Measurements from ENCODE around the gene OR5K3.

Gene OR5K3

GRCh38 chr3:98390366-98390765, at the start of gene OR5K3:
OR5K3 (plus strand) TSS chr3:98390666; CDS start chr3:98390666, 0 bp downstream.
- DNase-seq (ENCODE audit: low read depth, low spot score): no peak
- in situ Hi-C loops (cut with HindIII; ENCODE audit: low sequenced_read_pairs): no loop called here
- no peak within 1 kb of the TSS for H3K4me3 ChIP-seq (ENCODE audit: low read depth, low read length)
- no peak for TF ChIP-seq CTCF (IDR thresholded peaks at IDR 0.05; ENCODE audit: low read depth, low read length)

- no peak overlapping the region for H3K4me3 ChIP-seq (ENCODE audit: low read depth, low read length)
- in situ Hi-C loops (cut with HindIII; ENCODE audit: low sequenced_read_pairs): no loop called here
- no peak for TF ChIP-seq CTCF (IDR thresholded peaks at IDR 0.05; ENCODE audit: low read depth, low read length)
- DNase-seq (ENCODE audit: low read depth, low spot score): no peak
Observed at GRCh38 chr3:98341758-98342157, 48.7 kb upstream of the OR5K3 start.

GRCh38 chr3:98343647-98344507, 46.6 kb upstream of the OR5K3 start:
- no peak overlapping the region for H3K4me3 ChIP-seq (ENCODE audit: low read depth, low read length)
- DNase-seq (ENCODE audit: low read depth, low spot score): peak; percentile 5
- in situ Hi-C loops (cut with HindIII; ENCODE audit: low sequenced_read_pairs): no loop called here
- peak; percentile 55 for TF ChIP-seq CTCF (IDR thresholded peaks at IDR 0.05; ENCODE audit: low read depth, low read length)

GRCh38 chr3:98350082-98350481, 40.4 kb upstream of the OR5K3 start:
- no peak for DNase-seq (ENCODE audit: low read depth, low spot score)
- TF ChIP-seq CTCF (IDR thresholded peaks at IDR 0.05; ENCODE audit: low read depth, low read length): no peak
- H3K4me3 ChIP-seq (ENCODE audit: low read depth, low read length): no peak overlapping the region
- in situ Hi-C loops (cut with HindIII; ENCODE audit: low sequenced_read_pairs): no loop called here

GRCh38 chr3:98353554-98353953, 36.9 kb upstream of the OR5K3 start, which contains the start of gene OR5K4:
OR5K4 (plus strand) TSS chr3:98353854; CDS start chr3:98353854, 0 bp downstream.
- no peak for DNase-seq (ENCODE audit: low read depth, low spot score)
- no peak within 1 kb of the TSS for H3K4me3 ChIP-seq (ENCODE audit: low read depth, low read length)
- in situ Hi-C loops (cut with HindIII; ENCODE audit: low sequenced_read_pairs): no loop called here
- TF ChIP-seq CTCF (IDR thresholded peaks at IDR 0.05; ENCODE audit: low read depth, low read length): no peak

- in situ Hi-C loops (cut with HindIII; ENCODE audit: low sequenced_read_pairs): no loop called here
- TF ChIP-seq CTCF (IDR thresholded peaks at IDR 0.05; ENCODE audit: low read depth, low read length): no peak
Observed at GRCh38 chr3:98359250-98359649, 31.2 kb upstream of the OR5K3 start.

More at GRCh38 chr3:98359250-98359649, 31.2 kb upstream of the OR5K3 start:
- H3K4me3 ChIP-seq (ENCODE audit: low read depth, low read length): no peak overlapping the region
- no peak for DNase-seq (ENCODE audit: low read depth, low spot score)

Data from astrocyte of the spinal cord (primary cell).